ENCODE measurements around the gene PCDH7. TPM values are rescaled to one million over a fixed set of nuclear protein-coding genes. Genes with fewer than 3 reads are reported as not detected.

PCDH7 gene
- polyA plus RNA-seq, 1 experiment, result 15.3 TPM

DNA sequence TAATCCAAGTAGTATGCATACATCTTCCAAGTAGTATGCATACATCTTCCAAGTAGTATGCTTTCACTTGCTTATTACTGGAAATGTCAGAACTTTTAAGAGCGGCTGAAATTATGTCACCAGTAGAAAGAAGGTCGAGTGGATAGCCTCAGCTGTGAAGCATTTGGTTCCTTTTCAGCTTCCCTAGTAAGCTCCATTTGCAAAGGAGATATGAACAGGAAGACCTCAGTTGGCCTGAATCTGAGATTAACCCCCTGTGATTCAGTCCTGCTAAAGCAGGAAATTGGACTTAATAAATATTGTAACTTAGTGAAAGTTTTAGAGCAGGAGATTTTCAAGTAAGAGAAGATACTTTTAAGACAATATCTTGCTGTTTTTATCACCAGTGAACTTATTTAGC lies 48.1 kb downstream of the PCDH7 start:
- CTCF ChIA-PET, result interaction anchor here (0.6 kb wide), 1 partner anchor 198 kb away, joined by 3 read pairs; no protein-coding TSS in a partner anchor
- no peaks in the 10 kb centered on the region for H3K27me3 ChIP-seq (ENCODE audit: control insufficient read depth, insufficient read depth, low read length)
- POLR2A ChIA-PET, result no interaction called here
- TF ChIP-seq, protein P1, sequence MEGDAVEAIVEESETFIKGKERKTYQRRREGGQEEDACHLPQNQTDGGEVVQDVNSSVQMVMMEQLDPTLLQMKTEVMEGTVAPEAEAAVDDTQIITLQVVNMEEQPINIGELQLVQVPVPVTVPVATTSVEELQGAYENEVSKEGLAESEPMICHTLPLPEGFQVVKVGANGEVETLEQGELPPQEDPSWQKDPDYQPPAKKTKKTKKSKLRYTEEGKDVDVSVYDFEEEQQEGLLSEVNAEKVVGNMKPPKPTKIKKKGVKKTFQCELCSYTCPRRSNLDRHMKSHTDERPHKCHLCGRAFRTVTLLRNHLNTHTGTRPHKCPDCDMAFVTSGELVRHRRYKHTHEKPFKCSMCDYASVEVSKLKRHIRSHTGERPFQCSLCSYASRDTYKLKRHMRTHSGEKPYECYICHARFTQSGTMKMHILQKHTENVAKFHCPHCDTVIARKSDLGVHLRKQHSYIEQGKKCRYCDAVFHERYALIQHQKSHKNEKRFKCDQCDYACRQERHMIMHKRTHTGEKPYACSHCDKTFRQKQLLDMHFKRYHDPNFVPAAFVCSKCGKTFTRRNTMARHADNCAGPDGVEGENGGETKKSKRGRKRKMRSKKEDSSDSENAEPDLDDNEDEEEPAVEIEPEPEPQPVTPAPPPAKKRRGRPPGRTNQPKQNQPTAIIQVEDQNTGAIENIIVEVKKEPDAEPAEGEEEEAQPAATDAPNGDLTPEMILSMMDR (IDR thresholded peaks at IDR 0.05; ENCODE audit: insufficient read depth, low read depth, low read length), result no peak
- H3K36me3 ChIP-seq (ENCODE audit: control insufficient read depth, insufficient read depth, low read length), result no peaks in the 10 kb centered on the region
- DNase-seq (ENCODE audit: low read depth), result no peak
- H3K4me3 ChIP-seq (ENCODE audit: low read depth, low read length), result no peak overlapping the region

DNA sequence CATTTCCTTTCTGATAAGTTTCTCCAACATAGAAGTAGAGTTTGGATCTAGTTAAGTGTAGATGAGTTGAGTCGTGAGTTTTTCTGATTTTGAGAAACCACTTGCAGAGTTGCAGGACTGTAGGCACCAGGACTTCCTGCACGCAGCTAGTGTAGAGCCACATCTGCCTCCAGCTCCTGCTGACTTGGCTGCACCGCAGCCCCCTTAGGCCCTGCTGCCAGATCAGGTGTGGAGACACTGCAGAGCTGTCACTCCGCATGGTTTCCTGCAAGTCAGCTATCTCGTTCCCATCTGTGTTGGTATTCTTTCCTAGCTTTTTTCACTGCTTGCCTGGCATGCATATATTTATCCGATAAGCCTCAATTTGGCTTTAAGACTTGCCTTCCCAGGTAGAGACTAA lies 48.9 kb downstream of the PCDH7 start:
- Histone ChIP-seq H3K27me3 (ENCODE audit: control insufficient read depth, insufficient read depth, low read length) (no peaks in the 10 kb centered on the region), H3K36me3 (ENCODE audit: control insufficient read depth, insufficient read depth, low read length) (no peaks in the 10 kb centered on the region), H3K4me3 (ENCODE audit: low read depth, low read length) (no peak overlapping the region)
- no peak for DNase-seq (ENCODE audit: low read depth)
- TF ChIP-seq, protein P1 (IDR thresholded peaks at IDR 0.05; ENCODE audit: insufficient read depth, low read depth, low read length), result no peak
- CTCF ChIA-PET, result no interaction called here
- POLR2A ChIA-PET, result no interaction called here

DNA sequence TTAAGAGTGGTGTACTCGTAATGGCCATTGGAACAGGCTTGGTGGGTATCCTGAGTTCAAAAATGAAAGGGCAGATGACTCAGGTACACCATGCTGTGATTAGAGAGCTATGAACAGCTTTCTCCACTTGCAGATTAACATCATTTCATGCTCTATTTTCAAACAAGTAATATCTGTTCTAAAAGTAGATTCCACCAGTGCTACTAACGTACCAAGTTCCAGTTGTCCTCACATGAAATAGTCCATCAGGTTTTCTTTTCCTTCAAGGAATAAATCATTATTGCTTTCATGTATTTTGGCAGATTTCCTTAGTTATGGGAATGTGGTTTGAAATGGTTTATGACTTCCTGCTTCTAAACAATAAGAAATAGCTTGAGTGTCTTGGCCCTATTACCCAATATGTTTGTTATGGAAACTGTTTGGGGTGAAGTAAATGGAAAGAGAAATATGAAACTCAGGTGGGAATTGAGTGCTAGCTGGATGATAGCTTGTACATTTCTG lies 49.9 kb downstream of the PCDH7 start:
- TF ChIP-seq, protein P1 (IDR thresholded peaks at IDR 0.05; ENCODE audit: insufficient read depth, low read depth, low read length), result no peak
- no peak for DNase-seq (ENCODE audit: low read depth)
- H3K4me3 ChIP-seq (ENCODE audit: low read depth, low read length), result no peak overlapping the region
- H3K27me3 ChIP-seq (ENCODE audit: control insufficient read depth, insufficient read depth, low read length), result no peaks in the 10 kb centered on the region
- ChIA-PET POLR2A (interaction anchor here (0.5 kb wide), 1 partner anchor 44 kb away, joined by 3 read pairs; no protein-coding TSS in a partner anchor), CTCF (no interaction called here)
- H3K36me3 ChIP-seq (ENCODE audit: control insufficient read depth, insufficient read depth, low read length), result no peaks in the 10 kb centered on the region

DNA sequence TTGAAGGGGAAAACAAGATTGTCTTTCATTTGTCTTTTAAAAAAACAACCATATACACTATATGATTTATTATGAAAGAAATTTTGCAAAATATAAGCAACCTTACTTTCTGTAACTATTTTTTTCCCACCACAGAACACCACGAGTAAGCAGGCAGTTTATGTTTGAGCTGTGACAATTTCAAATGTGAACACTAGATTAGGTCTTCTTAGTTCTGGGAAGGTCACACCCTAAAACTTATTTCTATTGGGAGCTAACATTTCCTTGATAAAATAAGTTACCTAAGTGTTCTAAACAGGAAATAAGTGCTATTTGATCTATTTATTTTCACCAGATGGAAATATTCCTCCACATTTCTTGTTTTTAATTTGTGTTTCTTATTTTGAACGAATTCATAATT lies 50.6 kb downstream of the PCDH7 start:
- H3K27me3 ChIP-seq (ENCODE audit: control insufficient read depth, insufficient read depth, low read length), result no peaks in the 10 kb centered on the region
- ChIA-PET POLR2A (no interaction called here), CTCF (no interaction called here)

DNA sequence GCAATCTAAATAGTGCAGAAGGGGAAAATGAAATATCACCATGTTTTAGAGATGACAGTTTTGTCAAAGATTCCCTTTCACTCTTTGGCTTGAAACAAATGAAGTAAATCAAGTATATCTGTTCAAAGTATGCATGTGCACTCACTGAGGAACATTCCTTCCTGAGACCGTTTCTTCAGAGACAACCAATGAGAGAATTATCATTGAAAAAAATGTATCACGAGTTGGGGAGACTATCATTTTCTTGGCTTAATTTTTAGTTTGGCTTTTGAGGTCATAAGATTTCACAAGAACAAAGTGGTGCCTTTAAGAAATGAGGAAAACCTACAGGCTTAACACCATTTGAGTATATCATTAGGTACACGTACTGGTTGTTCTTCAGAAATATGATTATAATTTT lies 56.3 kb downstream of the PCDH7 start:
- no peak for DNase-seq (ENCODE audit: low read depth)
- no peak overlapping the region for H3K4me3 ChIP-seq (ENCODE audit: low read depth, low read length)
- CTCF ChIA-PET, result interaction anchor here (0.7 kb wide), 1 partner anchor 281 kb away, joined by 4 read pairs; no protein-coding TSS in a partner anchor
- H3K36me3 ChIP-seq (ENCODE audit: control insufficient read depth, insufficient read depth, low read length), result no peaks in the 10 kb centered on the region
- H3K27me3 ChIP-seq (ENCODE audit: control insufficient read depth, insufficient read depth, low read length), result no peaks in the 10 kb centered on the region
- TF ChIP-seq, protein P1 (IDR thresholded peaks at IDR 0.05; ENCODE audit: insufficient read depth, low read depth, low read length), result no peak
- POLR2A ChIA-PET, result no interaction called here

More for the DNA sequence above, 50.6 kb downstream of the PCDH7 start:
- no peak for DNase-seq (ENCODE audit: low read depth)
- no peak overlapping the region for H3K4me3 ChIP-seq (ENCODE audit: low read depth, low read length)
- TF ChIP-seq, protein P1 (IDR thresholded peaks at IDR 0.05; ENCODE audit: insufficient read depth, low read depth, low read length), result no peak
- H3K36me3 ChIP-seq (ENCODE audit: control insufficient read depth, insufficient read depth, low read length), result no peaks in the 10 kb centered on the region
